ENCODE measurements around the gene SENP1. TPM values are rescaled to one million over a fixed set of nuclear protein-coding genes. Genes with fewer than 3 reads are reported as not detected.

Gene SENP1
- total RNA-seq, 1 experiment from 2014 or later: 28.8 TPM

DNA sequence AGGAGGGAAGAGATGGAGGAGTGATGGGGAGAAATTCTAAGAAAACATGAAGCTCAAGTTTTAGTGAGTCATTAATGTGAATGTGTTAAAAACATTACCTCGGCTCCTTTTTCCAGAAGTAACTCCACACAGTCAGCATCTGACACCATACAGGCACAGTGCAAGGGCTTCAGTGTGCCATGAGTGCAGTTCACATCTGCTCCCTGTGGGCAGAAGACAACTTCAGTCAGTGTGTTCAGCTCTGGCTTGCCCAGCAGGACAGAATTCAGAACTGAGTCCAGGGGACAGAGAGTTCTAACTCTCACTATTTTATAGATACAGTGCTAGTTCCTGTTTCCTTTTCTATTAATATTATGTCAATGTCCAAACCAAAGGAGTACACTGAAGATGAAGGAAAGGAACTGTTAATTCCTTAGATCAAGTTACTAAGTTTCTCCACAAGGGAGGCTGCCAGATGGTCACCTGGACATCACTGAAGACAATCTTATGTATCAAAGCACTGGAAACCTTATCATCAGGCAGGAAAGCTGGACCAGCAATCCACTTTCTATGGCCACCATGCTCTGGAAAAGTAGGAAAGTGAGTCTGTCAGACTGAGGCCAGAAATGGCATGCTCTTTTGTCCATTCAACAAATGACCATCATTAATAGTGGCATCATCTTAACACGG lies 45.4 kb upstream of the SENP1 start:
- H2BK12ac ChIP-seq (ENCODE audit: insufficient read length, low read depth, low read length): no peak overlapping the region
- Mint-ChIP-seq H3K4me3 (no peak overlapping the region), H3K27me3 (ENCODE audit: low read depth) (no peaks in the 10 kb centered on the region), H3K4me1 (peaks cover 2 to 5% of the 10 kb centered on the region in 2 experiments; a peak in 1 of 4 replicates), H3K27ac (no peak overlapping the region), H3K9me3 (no peaks in the 10 kb centered on the region), H3K36me3 (ENCODE audit: insufficient read depth in 1 of 3, low read depth in 3 of 3) (peaks cover 7 to 23% (median 13%) of the 10 kb centered on the region in 3 experiments; a peak in 6 of 7 replicates)
- no peak overlapping the region for H3K56ac ChIP-seq (ENCODE audit: insufficient read length, low read depth, low read length)
- H3K4me1 ChIP-seq (ENCODE audit: insufficient read depth, low read length): no peaks in the 10 kb centered on the region
- no peak overlapping the region for H2AK5ac ChIP-seq (ENCODE audit: insufficient read length, low read length)
- no peak overlapping the region for H3K27ac ChIP-seq (ENCODE audit: insufficient read length, low read depth, low read length)
- H4K20me1 ChIP-seq (ENCODE audit: control insufficient read depth, insufficient read depth, insufficient read length): no peaks in the 10 kb centered on the region
- H4K91ac ChIP-seq (ENCODE audit: insufficient read length, low read depth, low read length): no peak overlapping the region
- no peaks in the 10 kb centered on the region for H3K9me3 ChIP-seq (ENCODE audit: control insufficient read depth, low read depth, low read length)
- H3K79me1 ChIP-seq (ENCODE audit: insufficient read depth, low read depth, low read length, poor library complexity, severe bottlenecking): no peaks in the 10 kb centered on the region
- no peak overlapping the region for H3K14ac ChIP-seq (ENCODE audit: insufficient read depth, low read length)
- no peak overlapping the region for H2BK20ac ChIP-seq (ENCODE audit: low read depth, low read length, poor library complexity, severe bottlenecking)
- H4K8ac ChIP-seq (replicated peaks; ENCODE audit: insufficient read length, low read depth, low read length): no peak overlapping the region
- H3K79me2 ChIP-seq (ENCODE audit: insufficient read depth, low read length): no peaks in the 10 kb centered on the region
- H2BK120ac ChIP-seq (ENCODE audit: low read depth, low read length, poor library complexity, severe bottlenecking): no peak overlapping the region
- H3K4me2 ChIP-seq (ENCODE audit: insufficient read depth, insufficient read length, low read length): no peak overlapping the region
- H2BK5ac ChIP-seq (ENCODE audit: insufficient read length, low read length): no peak overlapping the region
- H3T11ph ChIP-seq (ENCODE audit: low read length): no peak overlapping the region
- no CpG with 5 or more reads among the region's 2 CpGs for WGBS (ENCODE audit: extremely low coverage, insufficient read length, low lambda C conversion rate)
- TF ChIP-seq, protein P1, sequence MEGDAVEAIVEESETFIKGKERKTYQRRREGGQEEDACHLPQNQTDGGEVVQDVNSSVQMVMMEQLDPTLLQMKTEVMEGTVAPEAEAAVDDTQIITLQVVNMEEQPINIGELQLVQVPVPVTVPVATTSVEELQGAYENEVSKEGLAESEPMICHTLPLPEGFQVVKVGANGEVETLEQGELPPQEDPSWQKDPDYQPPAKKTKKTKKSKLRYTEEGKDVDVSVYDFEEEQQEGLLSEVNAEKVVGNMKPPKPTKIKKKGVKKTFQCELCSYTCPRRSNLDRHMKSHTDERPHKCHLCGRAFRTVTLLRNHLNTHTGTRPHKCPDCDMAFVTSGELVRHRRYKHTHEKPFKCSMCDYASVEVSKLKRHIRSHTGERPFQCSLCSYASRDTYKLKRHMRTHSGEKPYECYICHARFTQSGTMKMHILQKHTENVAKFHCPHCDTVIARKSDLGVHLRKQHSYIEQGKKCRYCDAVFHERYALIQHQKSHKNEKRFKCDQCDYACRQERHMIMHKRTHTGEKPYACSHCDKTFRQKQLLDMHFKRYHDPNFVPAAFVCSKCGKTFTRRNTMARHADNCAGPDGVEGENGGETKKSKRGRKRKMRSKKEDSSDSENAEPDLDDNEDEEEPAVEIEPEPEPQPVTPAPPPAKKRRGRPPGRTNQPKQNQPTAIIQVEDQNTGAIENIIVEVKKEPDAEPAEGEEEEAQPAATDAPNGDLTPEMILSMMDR (conservative IDR thresholded peaks at IDR 0.05): no peak
- H3K4ac ChIP-seq (ENCODE audit: low read depth, low read length): no peak overlapping the region
- H3K23ac ChIP-seq (ENCODE audit: insufficient read length, low read depth, low read length): no peak overlapping the region
- no peak for DNase-seq
- H3K9ac ChIP-seq (ENCODE audit: extremely low read depth, insufficient read length, low read length): no peak overlapping the region
- H4K5ac ChIP-seq (ENCODE audit: insufficient read length, low read depth, low read length): no peak overlapping the region
- H3K27me3 ChIP-seq (ENCODE audit: insufficient read depth, low read length): no peaks in the 10 kb centered on the region
- H2AFZ ChIP-seq (ENCODE audit: low read length): no peak overlapping the region
- no peaks in the 10 kb centered on the region for H3K23me2 ChIP-seq (ENCODE audit: insufficient read length, low read depth, low read length, poor library complexity, severe bottlenecking)
- H2BK15ac ChIP-seq (ENCODE audit: low read depth, low read length): no peak overlapping the region
- no peak overlapping the region for H3K18ac ChIP-seq (ENCODE audit: insufficient read length, low read depth, low read length)
